Measurements from ENCODE around the gene NEO1. TPM values are rescaled to one million over a fixed set of nuclear protein-coding genes. Genes with fewer than 3 reads are reported as not detected.

The NEO1 gene
- total and polyA plus RNA-seq, 2 of the 13 experiments (the other 11 are each of a cell fraction or from before 2014, with no cell fraction given), result 8.4 to 11.0 TPM

- TF ChIP-seq ZBTB10 (CRISPR knock-in tag; IDR thresholded peaks at IDR 0.05; ENCODE audit: borderline replicate concordance) (no peak), SAP130 (CRISPR knock-in tag; IDR thresholded peaks at IDR 0.05; ENCODE audit: low read depth) (peak; percentile 10; the same call in 1 of the 2 replicates), ZNF253 (CRISPR knock-in tag; IDR thresholded peaks at IDR 0.05; ENCODE audit: borderline replicate concordance) (no peak), PRDM15 (CRISPR knock-in tag; IDR thresholded peaks at IDR 0.05) (peak; percentile 97), ZNF264 (CRISPR knock-in tag; IDR thresholded peaks at IDR 0.05) (no peak), ZNF407 (CRISPR knock-in tag; IDR thresholded peaks at IDR 0.05; ENCODE audit: not compliant biosample characterization) (no peak), SRF (IDR thresholded peaks at IDR 0.05; ENCODE audit: low read depth, low read length) (no peak)
Observed at GRCh38 chr15:73051807-73052652, at the start of gene NEO1 (continued).
